ENCODE data around the gene TLCD3A. TPM values are rescaled to one million over a fixed set of nuclear protein-coding genes. Genes with fewer than 3 reads are reported as not detected.

Gene TLCD3A
- total RNA-seq, 1 donor, result 19.5 TPM

DNA sequence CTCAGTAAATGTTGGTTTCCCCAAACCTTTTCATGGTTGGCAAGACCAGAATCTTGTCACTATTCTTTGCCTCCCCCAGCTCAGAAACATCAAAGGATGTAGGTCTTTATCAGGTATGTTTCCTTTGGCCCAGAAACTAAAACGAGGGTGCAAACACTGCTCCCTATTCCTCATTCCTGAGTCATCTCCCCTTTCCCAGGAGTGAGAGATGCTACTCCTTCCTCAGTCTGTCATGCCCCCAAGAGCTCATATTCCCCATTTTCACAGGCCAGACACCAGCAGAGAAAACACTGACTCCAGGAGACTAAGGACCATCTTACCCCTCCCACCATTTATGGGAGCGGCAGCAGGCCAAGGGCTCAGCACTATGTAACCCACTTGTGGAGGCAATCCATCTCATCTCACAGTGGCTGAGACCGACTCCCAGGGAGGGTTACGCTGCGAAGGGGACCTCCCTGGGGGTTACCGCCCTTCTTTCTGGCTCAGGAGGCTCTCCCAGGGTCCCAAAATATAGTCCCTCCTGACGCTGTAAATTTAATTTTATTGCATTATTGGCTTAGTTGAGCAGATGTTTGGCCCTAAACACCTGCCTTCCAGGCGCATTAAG, 18.1 kb downstream of the TLCD3A start:
- no peak for DNase-seq (ENCODE audit: insufficient read length, low spot score, missing footprints)
- no peaks in the 10 kb centered on the region for H3K27me3 ChIP-seq (ENCODE audit: insufficient read depth, low read length)
- no peaks in the 10 kb centered on the region for H3K9me3 ChIP-seq (ENCODE audit: low read depth, low read length)
- peak overlapping the region; percentile 91 for H3K4me2 ChIP-seq (ENCODE audit: insufficient read depth, low read length)
- TF ChIP-seq, protein P1, sequence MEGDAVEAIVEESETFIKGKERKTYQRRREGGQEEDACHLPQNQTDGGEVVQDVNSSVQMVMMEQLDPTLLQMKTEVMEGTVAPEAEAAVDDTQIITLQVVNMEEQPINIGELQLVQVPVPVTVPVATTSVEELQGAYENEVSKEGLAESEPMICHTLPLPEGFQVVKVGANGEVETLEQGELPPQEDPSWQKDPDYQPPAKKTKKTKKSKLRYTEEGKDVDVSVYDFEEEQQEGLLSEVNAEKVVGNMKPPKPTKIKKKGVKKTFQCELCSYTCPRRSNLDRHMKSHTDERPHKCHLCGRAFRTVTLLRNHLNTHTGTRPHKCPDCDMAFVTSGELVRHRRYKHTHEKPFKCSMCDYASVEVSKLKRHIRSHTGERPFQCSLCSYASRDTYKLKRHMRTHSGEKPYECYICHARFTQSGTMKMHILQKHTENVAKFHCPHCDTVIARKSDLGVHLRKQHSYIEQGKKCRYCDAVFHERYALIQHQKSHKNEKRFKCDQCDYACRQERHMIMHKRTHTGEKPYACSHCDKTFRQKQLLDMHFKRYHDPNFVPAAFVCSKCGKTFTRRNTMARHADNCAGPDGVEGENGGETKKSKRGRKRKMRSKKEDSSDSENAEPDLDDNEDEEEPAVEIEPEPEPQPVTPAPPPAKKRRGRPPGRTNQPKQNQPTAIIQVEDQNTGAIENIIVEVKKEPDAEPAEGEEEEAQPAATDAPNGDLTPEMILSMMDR (IDR thresholded peaks at IDR 0.05; ENCODE audit: extremely low read depth, low read depth, low read length), result no peak
- H2AFZ ChIP-seq (ENCODE audit: low read length), result no peak overlapping the region
- H3K27ac ChIP-seq (ENCODE audit: low read depth, low read length), result peak overlapping the region; percentile 30
- peaks cover 17% of the 10 kb centered on the region for H4K20me1 ChIP-seq (ENCODE audit: insufficient read depth, low read length)
- H3K36me3 ChIP-seq (ENCODE audit: insufficient read depth, low read length), result peaks cover 22% of the 10 kb centered on the region
- peaks cover 58% of the 10 kb centered on the region for H3K79me2 ChIP-seq (ENCODE audit: insufficient read depth, low read length)
- H3K4me3 ChIP-seq (ENCODE audit: insufficient read depth, low read length), result peak overlapping the region; percentile 83
- peaks cover 12% of the 10 kb centered on the region for H3K4me1 ChIP-seq (ENCODE audit: insufficient read depth, low read length)

DNA sequence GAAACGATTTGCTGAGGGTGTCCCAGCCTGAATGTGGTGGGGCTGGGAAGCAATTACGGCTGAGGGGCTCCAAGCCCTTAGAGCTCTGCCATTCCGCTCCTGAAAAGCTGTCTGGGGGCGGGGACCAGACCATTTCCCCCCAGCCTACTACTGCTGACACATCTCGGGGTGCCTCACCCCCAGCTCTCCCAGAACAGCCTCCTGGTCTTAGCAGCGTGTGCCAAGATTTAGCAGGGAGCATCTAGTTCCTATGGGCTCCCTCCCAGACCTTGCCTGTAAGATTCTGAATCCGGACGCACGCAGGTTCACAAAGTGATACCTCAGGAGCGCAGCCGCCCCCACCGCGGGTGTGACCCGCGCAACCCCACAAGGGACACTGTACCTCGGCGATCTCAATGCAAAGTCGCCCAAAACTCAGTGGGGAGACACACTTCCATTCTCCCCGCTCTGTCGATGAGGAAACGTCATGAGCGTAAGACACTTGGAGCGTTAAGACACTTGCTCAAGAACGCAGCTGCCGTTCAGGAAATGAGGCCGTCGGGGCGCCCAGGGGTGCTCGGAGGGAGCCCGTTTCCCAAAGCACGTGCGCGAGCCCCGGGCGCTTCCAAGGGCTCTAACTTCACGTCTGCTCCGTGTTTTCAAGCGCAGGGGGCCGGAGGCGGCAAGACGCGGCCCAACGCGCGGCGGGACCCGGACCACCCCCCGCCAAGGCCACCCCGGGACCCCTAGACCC, 19.0 kb downstream of the TLCD3A start:
- DNase-seq (ENCODE audit: insufficient read length, low spot score, missing footprints), result peak; percentile 92

DNA sequence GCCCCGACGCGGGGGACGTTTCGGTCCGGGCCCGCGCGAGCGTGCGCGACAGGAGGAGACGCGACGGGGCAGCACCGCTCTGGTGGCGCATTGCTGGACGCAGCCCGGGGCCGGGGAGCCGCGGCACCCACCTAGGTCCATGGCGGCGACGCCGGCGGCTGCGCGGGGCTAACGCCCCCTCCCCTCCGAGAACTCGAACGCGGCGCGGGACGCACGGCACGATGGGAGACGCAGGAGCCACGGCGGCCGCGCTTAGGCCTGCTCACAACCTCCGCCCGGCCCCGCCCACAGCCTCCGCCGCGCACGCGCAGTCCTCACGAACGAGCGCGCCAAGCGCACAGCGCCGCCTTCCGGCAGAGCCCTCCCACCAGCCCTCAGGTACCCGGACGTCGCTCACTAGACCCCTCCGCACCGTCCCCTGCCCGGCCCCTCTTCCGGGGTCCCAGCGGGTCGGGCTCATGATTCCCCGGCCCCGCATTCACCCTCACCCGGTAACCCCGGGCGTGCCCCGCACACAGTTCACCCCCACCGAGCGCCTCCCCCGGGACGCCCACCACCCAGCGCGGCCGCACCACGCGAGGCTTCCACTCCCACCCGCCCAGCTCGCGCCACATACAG, 19.7 kb downstream of the TLCD3A start, which contains the start of gene GEMIN4:
Gene GEMIN4 (minus strand): TSS at position 263 of the 618 bp plus-strand sequence. CDS start 122 bp downstream, at position 141.
- Histone ChIP-seq H3K79me2 (ENCODE audit: insufficient read depth, low read length) (peaks cover 44% of the 10 kb centered on the region), H3K36me3 (ENCODE audit: insufficient read depth, low read length) (peaks cover 7% of the 10 kb centered on the region), H3K27ac (ENCODE audit: low read depth, low read length) (peak within 1 kb of the TSS; percentile 73), H3K27me3 (ENCODE audit: insufficient read depth, low read length) (no peaks in the 10 kb centered on the region), H4K20me1 (ENCODE audit: insufficient read depth, low read length) (peaks cover 8% of the 10 kb centered on the region), H3K4me3 (ENCODE audit: insufficient read depth, low read length) (peak within 1 kb of the TSS; percentile 83), H3K4me2 (ENCODE audit: insufficient read depth, low read length) (peak within 1 kb of the TSS; percentile 91), H3K4me1 (ENCODE audit: insufficient read depth, low read length) (peaks cover 12% of the 10 kb centered on the region), H2AFZ (ENCODE audit: low read length) (peak within 1 kb of the TSS; percentile 84), H3K9me3 (ENCODE audit: low read depth, low read length) (no peaks in the 10 kb centered on the region)
- DNase-seq (ENCODE audit: insufficient read length, low spot score, missing footprints), result peak; percentile 99
- TF ChIP-seq, protein P1 (IDR thresholded peaks at IDR 0.05; ENCODE audit: extremely low read depth, low read depth, low read length), result peak; percentile 77

More for the DNA sequence above, 19.0 kb downstream of the TLCD3A start:
- Histone ChIP-seq H3K79me2 (ENCODE audit: insufficient read depth, low read length) (peaks cover 50% of the 10 kb centered on the region), H4K20me1 (ENCODE audit: insufficient read depth, low read length) (peaks cover 11% of the 10 kb centered on the region), H3K4me3 (ENCODE audit: insufficient read depth, low read length) (peak overlapping the region; percentile 83), H3K27ac (ENCODE audit: low read depth, low read length) (peak overlapping the region; percentile 73), H3K36me3 (ENCODE audit: insufficient read depth, low read length) (peaks cover 13% of the 10 kb centered on the region), H2AFZ (ENCODE audit: low read length) (peak overlapping the region; percentile 80), H3K27me3 (ENCODE audit: insufficient read depth, low read length) (no peaks in the 10 kb centered on the region), H3K4me2 (ENCODE audit: insufficient read depth, low read length) (peak overlapping the region; percentile 91), H3K4me1 (ENCODE audit: insufficient read depth, low read length) (peaks cover 12% of the 10 kb centered on the region), H3K9me3 (ENCODE audit: low read depth, low read length) (no peaks in the 10 kb centered on the region)
- TF ChIP-seq, protein P1 (IDR thresholded peaks at IDR 0.05; ENCODE audit: extremely low read depth, low read depth, low read length), result no peak
